Endothelial cell of hepatic sinusoid (primary cell): Measurements from ENCODE around the gene ALG14.
"Not testable (repeated sequence)": the region's sequence is repeated elsewhere in the genome, so short reads cannot be mapped to it uniquely, and the experiment has no call there.

Experiments
- in situ Hi-C: cut with HindIII; loops from 2 replicates; pipeline ENCODE4 v1.10.0; 2017; ENCODE audit warnings: low sequenced_read_pairs

ALG14 gene, protein sequence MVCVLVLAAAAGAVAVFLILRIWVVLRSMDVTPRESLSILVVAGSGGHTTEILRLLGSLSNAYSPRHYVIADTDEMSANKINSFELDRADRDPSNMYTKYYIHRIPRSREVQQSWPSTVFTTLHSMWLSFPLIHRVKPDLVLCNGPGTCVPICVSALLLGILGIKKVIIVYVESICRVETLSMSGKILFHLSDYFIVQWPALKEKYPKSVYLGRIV

DNA sequence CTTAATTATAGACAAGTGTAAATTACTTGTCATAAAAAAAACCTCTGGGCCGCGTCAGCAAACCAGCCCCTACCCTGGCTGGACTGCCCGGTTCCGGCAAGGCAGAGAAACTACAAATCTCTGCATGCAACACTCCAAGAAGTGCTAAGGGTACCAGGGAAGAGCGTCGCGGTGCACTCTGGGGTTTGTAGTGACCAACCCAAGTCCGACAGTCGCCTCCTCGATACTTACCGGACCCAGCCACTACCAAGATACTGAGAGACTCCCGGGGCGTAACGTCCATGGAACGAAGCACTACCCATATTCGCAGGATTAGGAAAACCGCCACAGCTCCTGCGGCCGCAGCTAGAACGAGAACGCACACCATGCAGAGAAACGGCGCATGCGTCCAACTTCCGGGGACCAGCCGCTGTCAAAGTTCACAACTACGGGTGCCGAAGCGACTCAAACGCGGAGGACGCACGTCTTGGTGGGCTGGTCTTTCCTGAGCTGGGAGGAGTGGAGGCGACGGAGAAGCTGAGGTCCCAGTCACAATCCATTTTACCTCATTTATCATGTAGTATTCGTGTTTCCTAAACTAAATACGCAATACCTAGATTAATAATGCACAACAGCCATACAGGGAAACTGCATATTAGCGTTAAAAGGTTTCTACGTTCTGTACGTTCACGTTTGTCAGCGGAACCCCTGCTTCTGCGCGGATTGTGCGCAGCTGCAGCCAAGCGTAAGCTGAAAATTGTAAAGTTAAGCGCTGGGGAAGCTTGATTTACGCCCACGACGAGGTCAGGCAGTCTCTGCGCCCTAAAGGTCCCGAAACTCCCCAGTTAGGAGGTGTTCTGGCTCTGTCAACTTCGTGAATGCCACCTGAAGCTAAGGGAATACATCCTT is at the start of gene ALG14:
Gene ALG14, minus strand, starts transcription at position 420 of the 888 bp plus-strand sequence. Its CDS starts 53 bp downstream, at position 367.
- in situ Hi-C loops: no loop called here

DNA sequence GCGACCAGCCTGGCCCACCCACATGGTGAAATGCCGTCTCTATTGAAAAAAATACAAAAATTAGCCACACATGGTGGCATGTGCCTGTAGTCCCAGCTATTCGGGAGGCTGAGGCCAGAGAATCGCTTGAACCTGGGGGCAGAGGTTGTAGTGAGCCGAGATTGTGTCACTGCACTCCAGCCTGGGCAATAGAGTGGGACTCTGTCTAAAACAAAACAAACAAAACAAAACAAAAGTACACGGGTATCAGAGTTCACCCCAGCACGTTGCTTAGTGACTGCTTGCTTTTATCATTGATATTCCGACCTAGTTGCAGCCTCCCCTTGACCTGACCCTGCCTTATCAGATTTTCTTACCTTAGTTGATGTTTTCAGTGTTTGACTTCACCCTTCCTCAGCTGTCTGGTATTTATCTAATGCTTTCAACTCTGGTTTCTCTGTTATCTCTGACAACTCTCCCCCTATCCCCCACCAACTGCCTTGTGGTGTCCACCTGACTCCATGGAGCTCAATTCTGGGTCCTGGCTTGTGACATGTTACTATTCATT is 49.5 kb upstream of the ALG14 start:
- in situ Hi-C loops: no loop called here

DNA sequence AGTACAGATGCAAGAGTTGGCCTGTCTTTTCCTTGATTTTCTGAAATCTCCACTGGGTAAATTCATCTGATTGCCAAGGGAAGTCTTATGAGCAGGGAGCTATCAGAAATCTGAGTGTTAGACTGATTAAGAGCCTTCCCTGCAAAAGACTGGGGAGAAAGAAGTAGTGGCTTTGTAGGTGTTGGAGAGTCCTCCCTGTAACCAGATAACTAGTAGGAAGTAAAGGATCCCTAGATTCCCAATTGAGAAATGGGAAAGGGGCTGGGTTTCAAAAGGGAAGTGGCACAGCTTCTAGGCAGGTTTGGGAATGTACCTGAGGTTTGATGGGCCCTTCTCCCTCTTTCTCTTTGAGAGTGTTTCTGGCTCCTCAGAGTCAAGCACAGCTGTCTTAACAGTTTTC is 46.5 kb upstream of the ALG14 start:
- in situ Hi-C loops: no loop called here

DNA sequence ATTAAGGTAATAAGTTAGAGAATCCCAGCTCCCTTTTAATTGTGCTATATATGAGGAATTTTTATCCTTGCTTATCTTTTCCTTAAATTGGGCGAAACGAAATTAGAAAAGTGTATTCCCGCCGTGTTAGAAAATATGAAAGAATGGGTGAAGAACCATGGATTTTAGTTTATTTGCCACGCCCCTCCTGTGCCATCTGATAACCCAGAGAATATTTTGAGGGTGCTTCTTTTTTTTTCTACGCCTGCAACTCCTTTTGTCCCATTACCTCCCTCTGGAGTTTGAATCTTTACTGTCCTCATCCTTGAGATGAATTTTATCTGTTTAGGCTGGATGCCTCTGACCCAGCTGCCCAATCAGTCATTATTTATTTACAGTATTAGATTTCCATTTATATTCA is 46.0 kb upstream of the ALG14 start:
- in situ Hi-C loops: no loop called here

DNA sequence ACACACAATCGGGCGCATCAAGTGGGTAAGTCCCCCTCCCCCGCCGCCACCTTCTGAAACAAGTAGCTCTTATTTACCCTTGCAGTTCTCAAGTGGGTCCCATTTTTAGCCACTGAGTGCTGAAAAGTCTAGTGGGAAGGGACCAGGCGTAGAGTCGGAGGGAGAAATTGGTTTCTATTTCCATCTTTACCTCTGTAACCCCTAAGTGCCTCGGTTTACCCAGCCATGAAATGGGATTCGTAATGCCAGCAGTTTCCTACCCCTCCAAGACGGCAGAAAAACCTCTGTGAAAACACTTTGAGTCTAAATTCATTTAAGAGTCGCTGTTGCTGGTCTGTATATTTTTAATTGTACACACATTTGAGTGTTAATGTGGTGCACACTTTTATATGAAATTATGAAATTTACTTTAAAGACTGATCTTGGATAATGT is 45.3 kb upstream of the ALG14 start:
- in situ Hi-C loops: no loop called here

DNA sequence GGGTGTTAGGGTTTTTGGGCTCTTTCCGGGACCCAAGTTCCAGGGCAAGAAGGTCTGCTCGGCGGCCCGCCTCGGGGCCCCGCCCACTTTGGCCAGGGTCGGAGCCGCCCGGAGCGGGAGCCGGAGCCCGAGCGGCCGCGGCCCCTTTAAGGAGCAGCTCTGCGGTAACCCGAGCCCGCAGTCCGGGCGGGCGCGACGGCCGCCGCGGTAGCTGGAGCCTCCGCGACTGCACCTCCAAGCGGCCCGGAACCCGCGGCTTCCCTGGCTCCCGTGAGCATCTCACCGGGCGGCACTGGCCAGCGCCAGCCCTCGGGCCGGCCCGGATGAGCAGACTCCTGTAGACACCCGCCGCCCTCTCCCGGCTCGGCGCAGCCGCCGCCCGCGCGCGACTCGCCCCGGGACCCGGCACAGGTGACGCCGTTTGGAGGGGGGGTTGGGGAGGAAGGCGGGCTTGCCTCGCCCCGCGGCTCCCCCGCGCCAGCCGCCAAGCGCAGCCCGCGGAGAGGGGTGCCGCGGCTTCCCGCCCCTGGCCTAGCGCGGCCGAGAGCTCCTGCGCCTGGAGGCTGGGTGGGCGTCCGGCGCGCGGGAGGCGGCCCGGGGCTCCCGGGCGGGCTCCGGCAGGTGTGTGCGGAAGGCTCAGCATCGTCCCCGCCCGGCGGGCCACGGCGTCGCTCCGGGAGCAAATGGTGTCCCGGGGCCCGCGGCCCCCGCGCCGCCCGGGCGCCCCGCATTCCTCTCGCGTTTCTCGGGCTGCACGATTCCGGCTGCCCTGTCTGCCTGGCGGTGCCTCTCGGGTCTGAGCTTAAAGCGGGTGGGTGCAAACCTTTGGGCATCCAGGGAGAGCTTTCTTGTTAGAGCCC is 44.7 kb upstream of the ALG14 start, which contains the start of gene TLCD4:
Gene TLCD4, plus strand, starts transcription at position 149 of the 860 bp plus-strand sequence. CDS start 26,547 bp downstream, outside the sequence.
- in situ Hi-C loops: no loop called here

DNA sequence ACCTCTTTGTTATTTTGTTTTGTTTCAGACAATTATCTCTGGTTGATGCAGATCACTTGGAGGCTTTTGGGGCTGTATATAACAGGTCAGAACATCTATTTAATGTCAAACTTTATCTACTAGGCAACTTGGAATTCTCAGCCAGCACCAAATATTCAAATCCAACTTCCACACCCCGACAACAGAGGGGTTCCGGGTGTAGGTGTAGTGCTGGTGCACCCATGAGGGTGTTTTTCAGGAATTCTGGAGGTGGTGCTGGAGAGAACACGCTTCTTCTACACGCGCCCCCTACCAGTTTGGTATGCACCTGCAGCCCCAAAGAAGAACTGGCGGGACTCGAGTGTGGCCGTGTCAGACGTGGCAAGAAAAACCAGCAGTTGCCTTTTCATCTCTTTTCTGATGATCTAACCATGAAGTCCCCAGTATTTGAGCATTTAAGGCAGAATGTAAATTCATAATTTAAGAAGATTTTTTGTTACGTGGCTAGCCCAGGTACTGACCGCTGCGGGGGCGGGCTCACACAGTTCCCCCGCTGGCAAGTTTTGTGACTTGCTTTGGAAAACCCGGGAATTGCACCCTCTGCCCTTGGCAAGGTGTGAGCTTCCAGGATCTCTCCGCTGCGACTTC is 43.9 kb upstream of the ALG14 start:
- in situ Hi-C loops: no loop called here

DNA sequence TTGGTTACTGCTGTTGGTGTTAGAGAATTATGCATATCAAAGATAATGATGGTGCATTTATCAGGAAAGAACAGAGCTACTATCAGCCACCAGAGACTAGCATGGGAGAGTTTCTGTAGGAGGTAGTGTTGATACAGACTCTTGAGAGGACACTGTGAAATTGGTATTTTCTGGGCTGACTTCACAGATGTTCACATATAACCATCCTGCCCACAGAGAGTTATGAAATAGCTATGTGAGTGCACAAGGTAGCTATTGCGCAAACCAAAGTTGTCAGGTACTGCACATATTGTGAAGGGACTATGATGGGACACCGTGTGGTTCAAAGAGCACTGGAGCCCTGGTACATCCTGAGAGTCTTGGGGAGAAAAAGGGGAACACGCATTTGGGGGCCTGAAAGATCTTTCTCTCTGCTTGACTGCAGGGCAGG is 43.0 kb upstream of the ALG14 start:
- in situ Hi-C loops: no loop called here

DNA sequence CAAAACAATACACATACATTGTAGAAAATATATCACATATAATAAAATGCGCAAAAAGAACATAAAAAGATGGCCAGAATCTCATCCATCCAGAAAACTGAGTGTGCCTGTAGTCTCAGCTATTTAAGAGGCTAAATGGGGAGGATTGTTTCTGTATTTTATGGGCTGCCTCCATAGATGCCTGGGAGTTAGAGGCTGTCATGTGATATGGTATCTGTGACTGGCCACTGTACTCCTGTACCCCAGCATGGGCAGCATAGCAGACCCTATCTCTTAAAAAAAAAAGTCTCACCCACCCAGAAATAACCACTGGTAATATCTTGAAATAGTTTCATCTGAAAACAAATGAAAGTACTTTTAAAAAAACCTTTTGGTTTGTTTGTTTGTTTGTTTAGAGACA is 40.9 kb upstream of the ALG14 start:
- in situ Hi-C loops: no loop called here

DNA sequence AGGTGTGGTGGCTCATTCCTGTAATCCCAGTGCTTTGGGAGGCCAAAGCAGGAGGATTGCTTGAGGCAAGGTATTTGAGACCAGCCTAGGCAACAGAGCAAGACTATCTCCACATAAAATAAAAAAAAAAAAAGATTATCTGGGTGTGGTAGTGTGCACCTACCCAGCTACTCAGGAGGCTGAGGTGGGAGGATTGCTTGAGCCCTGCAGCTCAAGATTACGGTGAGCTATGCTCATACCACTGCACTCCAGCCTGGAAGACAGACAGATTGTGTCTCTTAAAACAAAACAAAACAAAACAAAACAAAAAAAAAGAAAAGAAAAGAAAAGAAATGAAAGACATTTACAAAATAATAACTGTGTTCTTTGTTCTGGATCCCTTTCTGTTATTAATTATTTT is 38.3 kb upstream of the ALG14 start:
- in situ Hi-C loops: no loop called here

DNA sequence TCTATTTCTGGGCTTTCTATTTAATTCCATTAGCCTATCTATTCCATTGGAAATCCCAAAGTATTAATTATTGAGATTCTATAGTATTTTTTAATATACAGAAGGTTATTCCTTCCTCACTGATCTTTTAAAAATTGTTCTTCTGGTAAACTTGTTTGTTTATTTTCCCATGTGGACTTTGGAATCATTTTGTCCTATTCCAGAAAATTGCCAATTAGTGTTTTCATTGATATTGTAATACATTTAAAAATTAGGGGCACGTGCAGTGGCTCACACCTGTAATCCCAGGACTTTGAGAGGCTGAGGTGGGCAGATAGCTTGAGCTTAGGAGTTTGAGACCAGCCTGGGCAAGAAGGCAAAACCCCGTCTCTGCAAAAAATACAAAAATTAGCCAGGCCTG is 36.0 kb upstream of the ALG14 start:
- in situ Hi-C loops: no loop called here

DNA sequence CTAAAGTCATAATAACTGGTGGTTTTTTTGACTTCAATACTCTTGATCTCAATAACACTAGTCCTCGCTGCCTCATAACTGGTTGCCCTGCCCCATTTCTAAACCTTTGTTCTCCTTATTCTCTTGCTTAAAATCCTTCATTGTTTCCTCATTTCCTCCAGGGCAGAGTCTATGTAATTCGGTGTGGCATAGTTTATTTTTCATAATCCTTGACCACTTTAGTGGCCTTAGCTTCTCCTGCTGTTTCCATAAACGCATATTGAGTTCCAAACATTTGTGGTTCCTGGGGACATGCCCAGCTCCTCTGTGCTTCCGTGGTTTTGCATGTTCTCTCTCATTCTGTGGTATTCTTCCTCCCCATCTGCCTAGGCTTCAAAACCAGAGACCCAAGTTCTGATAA is 25.4 kb upstream of the ALG14 start:
- in situ Hi-C loops: no loop called here

DNA sequence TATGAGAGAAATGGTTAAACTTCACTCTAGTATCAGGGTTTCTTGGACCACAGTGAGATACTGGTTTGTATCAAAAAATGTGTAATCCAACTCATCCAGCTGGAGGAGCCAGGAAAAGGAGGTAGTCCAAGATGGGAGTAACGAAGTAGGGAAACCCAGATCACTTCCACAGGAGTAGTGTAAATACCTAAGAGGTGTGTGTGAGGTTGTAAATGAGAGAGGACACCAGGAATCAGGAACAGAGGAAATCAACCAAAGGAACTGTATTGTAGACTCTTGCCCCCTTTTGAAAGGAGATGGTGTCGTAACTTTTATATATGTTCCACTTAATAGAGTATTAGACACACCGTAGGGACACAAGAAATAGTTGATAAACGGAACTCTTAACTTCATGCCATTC is 24.7 kb upstream of the ALG14 start:
- in situ Hi-C loops: no loop called here

DNA sequence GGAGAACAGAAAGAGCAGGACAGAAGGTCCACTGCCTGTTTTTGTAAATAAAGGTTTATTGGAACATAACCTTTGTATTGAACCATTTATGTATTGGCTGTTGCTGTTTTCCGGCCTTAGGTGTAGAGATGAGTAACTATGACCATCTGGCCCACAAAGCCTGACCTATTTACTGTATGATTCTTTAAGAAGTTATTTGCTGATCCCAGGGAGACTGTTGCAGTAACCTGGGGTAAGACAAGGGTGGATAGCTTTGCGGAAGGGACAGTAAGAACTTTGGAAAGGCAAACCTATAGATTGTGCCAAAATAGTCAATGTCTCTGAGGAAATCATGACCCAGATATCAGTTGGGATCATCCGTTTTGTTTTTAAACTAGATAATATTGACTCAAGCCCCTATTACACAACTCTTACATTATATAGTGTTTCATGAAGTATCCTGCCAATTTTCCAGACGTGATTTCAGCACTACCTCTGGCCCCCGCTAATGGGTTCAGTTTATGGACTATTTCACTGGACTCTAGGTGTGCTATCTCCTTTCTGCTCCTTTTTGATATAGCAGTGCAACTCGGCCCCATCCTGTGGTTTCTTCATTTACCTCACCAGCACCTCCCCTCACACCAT is 23.6 kb upstream of the ALG14 start:
- in situ Hi-C loops: no loop called here

DNA sequence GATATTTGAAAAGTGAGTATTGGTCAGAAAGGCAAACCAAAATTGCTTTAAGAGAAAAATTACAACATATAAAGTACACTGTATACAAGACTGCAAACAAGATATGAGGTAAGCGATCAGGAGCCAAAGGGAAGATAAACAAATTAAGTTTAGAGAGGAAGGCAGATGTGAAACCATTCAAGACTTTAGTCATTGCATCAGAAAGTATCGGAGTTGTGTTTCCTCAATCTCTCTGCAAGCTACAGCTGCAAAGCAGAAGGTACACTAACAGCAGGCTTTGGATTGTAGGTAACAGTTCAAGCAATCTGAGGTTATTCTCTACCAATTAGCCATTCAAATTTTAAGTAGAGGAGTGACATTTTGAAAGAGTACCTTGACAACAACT is 23.1 kb upstream of the ALG14 start:
- in situ Hi-C loops: no loop called here

DNA sequence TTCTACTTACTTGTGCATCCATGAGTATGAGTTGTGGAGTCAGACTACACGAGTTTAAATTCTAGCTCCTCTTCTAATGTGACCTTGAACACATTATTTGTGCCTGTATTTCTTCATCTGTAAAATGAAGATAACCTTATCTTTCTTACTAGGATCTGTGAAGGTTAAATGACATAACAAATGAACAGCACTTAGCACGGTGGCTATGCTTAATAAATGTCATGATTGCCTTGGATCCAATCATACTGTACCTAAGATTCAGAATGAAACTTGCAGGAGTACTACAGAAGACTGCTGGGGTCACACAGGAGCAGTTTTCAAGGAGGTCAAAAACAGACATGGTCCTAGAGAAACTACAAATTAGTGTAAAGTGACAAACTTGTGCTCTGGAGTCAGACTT is 22.2 kb upstream of the ALG14 start:
- in situ Hi-C loops: no loop called here

DNA sequence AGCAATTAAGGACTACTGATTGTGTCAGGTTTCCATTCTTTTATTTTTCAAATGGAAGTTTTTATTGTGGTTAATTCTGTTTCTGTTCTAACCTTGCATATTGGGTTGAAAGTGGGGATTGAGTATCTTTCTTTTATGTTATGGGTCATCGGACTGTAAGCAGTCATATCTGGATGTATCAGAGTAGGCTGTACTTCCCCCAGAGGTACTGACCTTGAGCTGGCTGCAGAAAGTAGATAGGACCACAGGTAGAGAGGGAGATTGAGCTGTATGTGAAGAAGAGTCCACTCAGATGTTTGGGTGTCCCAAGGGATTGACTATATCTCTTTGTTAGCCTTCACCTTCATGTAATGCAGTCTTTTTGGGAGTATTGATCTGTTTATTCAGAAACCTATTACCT is 20.5 kb upstream of the ALG14 start:
- in situ Hi-C loops: no loop called here

DNA sequence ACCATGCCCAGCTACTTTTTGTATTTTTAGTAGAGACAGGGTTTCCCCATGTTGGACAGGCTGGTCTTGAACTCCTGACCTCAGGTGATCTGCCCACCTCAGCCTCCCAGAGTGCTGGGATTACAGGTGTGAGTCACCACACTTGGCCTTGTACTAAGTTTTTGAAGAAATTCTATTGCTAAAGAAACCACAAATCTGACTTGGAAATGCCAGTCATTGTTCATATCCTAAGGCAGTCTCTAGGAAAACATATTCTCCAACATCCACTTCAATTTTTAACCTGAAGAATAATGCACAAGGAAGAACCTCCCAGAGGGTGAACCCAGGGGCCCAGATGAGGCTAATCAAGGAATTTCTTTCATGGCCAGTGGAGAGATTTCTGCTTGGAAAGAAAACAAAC is 20.1 kb upstream of the ALG14 start:
- in situ Hi-C loops: not testable (repeated sequence)

DNA sequence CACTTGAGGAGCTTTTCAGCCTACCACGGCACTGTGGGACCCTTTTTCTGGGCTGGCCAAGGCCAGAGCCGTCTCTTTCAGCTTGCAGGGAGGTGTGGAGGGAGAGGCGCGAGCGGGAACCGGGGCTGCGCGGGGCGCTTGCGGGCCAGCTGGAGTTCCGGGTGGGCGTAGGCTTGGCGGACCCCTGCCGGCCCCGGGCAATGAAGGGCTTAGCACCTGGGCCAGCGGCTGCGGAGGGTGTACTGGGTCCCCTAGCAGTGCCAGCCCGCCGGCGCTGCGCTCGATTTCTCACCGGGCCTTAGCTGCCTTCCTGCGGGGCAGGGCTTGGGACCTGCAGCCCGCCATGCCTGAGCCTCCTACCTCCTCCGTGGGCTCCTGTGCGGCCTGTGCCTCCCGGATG is 18.5 kb upstream of the ALG14 start:
- in situ Hi-C loops: not testable (repeated sequence)
